ENCODE measurements around the gene ADAM10.

ADAM10 gene

GRCh38 chr15:58742022-58742813 lies 7.3 kb downstream of the ADAM10 start:
- Mint-ChIP-seq H3K27me3 (ENCODE audit: low read depth) (no peaks in the 10 kb centered on the region), H3K36me3 (ENCODE audit: low read depth) (peaks cover 15% of the 10 kb centered on the region), H3K4me3 (no peak overlapping the region), H3K4me1 (ENCODE audit: low read depth) (peaks cover 51% of the 10 kb centered on the region), H3K27ac (no peak overlapping the region), H3K9me3 (no peaks in the 10 kb centered on the region)

- Mint-ChIP-seq H3K9me3 (no peaks in the 10 kb centered on the region), H3K27ac (no peak overlapping the region), H3K4me1 (ENCODE audit: low read depth) (peaks cover 50% of the 10 kb centered on the region), H3K36me3 (ENCODE audit: low read depth) (peaks cover 14% of the 10 kb centered on the region), H3K27me3 (ENCODE audit: low read depth) (no peaks in the 10 kb centered on the region), H3K4me3 (no peak overlapping the region)
These were observed 8.5 kb downstream of the ADAM10 start for GRCh38 chr15:58741032-58741431.

GRCh38 chr15:58740436-58740835 lies 9.1 kb downstream of the ADAM10 start:
- peaks cover 50% of the 10 kb centered on the region for H3K4me1 Mint-ChIP-seq (ENCODE audit: low read depth)
- no peaks in the 10 kb centered on the region for H3K9me3 Mint-ChIP-seq
- peaks cover 12% of the 10 kb centered on the region for H3K36me3 Mint-ChIP-seq (ENCODE audit: low read depth)
- H3K27me3 Mint-ChIP-seq (ENCODE audit: low read depth), result no peaks in the 10 kb centered on the region
- H3K27ac Mint-ChIP-seq, result no peak overlapping the region
- H3K4me3 Mint-ChIP-seq, result no peak overlapping the region

- Mint-ChIP-seq H3K27ac (no peak overlapping the region), H3K27me3 (ENCODE audit: low read depth) (no peaks in the 10 kb centered on the region), H3K36me3 (ENCODE audit: low read depth) (peaks cover 4% of the 10 kb centered on the region), H3K4me1 (ENCODE audit: low read depth) (peaks cover 45% of the 10 kb centered on the region), H3K9me3 (no peaks in the 10 kb centered on the region), H3K4me3 (no peak overlapping the region)
These were observed 11.3 kb downstream of the ADAM10 start for GRCh38 chr15:58738046-58738707.

GRCh38 chr15:58737298-58737697 lies 12.2 kb downstream of the ADAM10 start:
- H3K9me3 Mint-ChIP-seq, result no peaks in the 10 kb centered on the region
- no peak overlapping the region for H3K27ac Mint-ChIP-seq
- H3K4me1 Mint-ChIP-seq (ENCODE audit: low read depth), result peaks cover 45% of the 10 kb centered on the region
- no peak overlapping the region for H3K4me3 Mint-ChIP-seq
- H3K27me3 Mint-ChIP-seq (ENCODE audit: low read depth), result no peaks in the 10 kb centered on the region
- peaks cover 7% of the 10 kb centered on the region for H3K36me3 Mint-ChIP-seq (ENCODE audit: low read depth)

- Mint-ChIP-seq H3K36me3 (ENCODE audit: low read depth) (peaks cover 14% of the 10 kb centered on the region), H3K9me3 (no peaks in the 10 kb centered on the region), H3K27me3 (ENCODE audit: low read depth) (no peaks in the 10 kb centered on the region), H3K27ac (no peak overlapping the region), H3K4me3 (no peak overlapping the region), H3K4me1 (ENCODE audit: low read depth) (peaks cover 44% of the 10 kb centered on the region)
These were observed 13.4 kb downstream of the ADAM10 start for GRCh38 chr15:58736018-58736643.

GRCh38 chr15:58734859-58735258 lies 14.6 kb downstream of the ADAM10 start:
- Mint-ChIP-seq H3K27ac (no peak overlapping the region), H3K27me3 (ENCODE audit: low read depth) (no peaks in the 10 kb centered on the region), H3K36me3 (ENCODE audit: low read depth) (peaks cover 14% of the 10 kb centered on the region), H3K9me3 (no peaks in the 10 kb centered on the region), H3K4me3 (no peak overlapping the region), H3K4me1 (ENCODE audit: low read depth) (peaks cover 47% of the 10 kb centered on the region)

- Mint-ChIP-seq H3K4me3 (no peak overlapping the region), H3K9me3 (no peaks in the 10 kb centered on the region), H3K27me3 (ENCODE audit: low read depth) (no peaks in the 10 kb centered on the region), H3K36me3 (ENCODE audit: low read depth) (peaks cover 16% of the 10 kb centered on the region), H3K27ac (no peak overlapping the region), H3K4me1 (ENCODE audit: low read depth) (peaks cover 37% of the 10 kb centered on the region)
These were observed 16.7 kb downstream of the ADAM10 start for GRCh38 chr15:58732625-58733363.

- no peaks in the 10 kb centered on the region for H3K27me3 Mint-ChIP-seq (ENCODE audit: low read depth)
- H3K36me3 Mint-ChIP-seq (ENCODE audit: low read depth), result peaks cover 16% of the 10 kb centered on the region
- H3K4me1 Mint-ChIP-seq (ENCODE audit: low read depth), result peaks cover 34% of the 10 kb centered on the region
- H3K27ac Mint-ChIP-seq, result no peak overlapping the region
- no peak overlapping the region for H3K4me3 Mint-ChIP-seq
- no peaks in the 10 kb centered on the region for H3K9me3 Mint-ChIP-seq
These were observed 17.6 kb downstream of the ADAM10 start for GRCh38 chr15:58731756-58732535.

GRCh38 chr15:58726867-58727266 lies 22.6 kb downstream of the ADAM10 start:
- Mint-ChIP-seq H3K27me3 (ENCODE audit: low read depth) (no peaks in the 10 kb centered on the region), H3K9me3 (no peaks in the 10 kb centered on the region), H3K4me3 (no peak overlapping the region), H3K27ac (no peak overlapping the region), H3K4me1 (ENCODE audit: low read depth) (peaks cover 27% of the 10 kb centered on the region), H3K36me3 (ENCODE audit: low read depth) (peaks cover 14% of the 10 kb centered on the region)

GRCh38 chr15:58724466-58724865 lies 25.0 kb downstream of the ADAM10 start:
- Mint-ChIP-seq H3K36me3 (ENCODE audit: low read depth) (peaks cover 16% of the 10 kb centered on the region), H3K4me3 (no peak overlapping the region), H3K27ac (no peak overlapping the region), H3K9me3 (no peaks in the 10 kb centered on the region), H3K27me3 (ENCODE audit: low read depth) (no peaks in the 10 kb centered on the region), H3K4me1 (ENCODE audit: low read depth) (peaks cover 30% of the 10 kb centered on the region)

- Mint-ChIP-seq H3K4me3 (no peak overlapping the region), H3K36me3 (ENCODE audit: low read depth) (peaks cover 19% of the 10 kb centered on the region), H3K4me1 (ENCODE audit: low read depth) (peaks cover 15% of the 10 kb centered on the region), H3K9me3 (no peaks in the 10 kb centered on the region), H3K27me3 (ENCODE audit: low read depth) (no peaks in the 10 kb centered on the region), H3K27ac (no peak overlapping the region)
These were observed 32.1 kb downstream of the ADAM10 start for GRCh38 chr15:58717357-58717756.

GRCh38 chr15:58716027-58716426 lies 33.5 kb downstream of the ADAM10 start:
- Mint-ChIP-seq H3K4me3 (no peak overlapping the region), H3K9me3 (no peaks in the 10 kb centered on the region), H3K36me3 (ENCODE audit: low read depth) (peaks cover 20% of the 10 kb centered on the region), H3K27me3 (ENCODE audit: low read depth) (no peaks in the 10 kb centered on the region), H3K4me1 (ENCODE audit: low read depth) (peaks cover 13% of the 10 kb centered on the region), H3K27ac (no peak overlapping the region)

Data from T-helper 1 cell treated with Interleukin-12 subunit alpha and Interleukin-12 subunit beta and Interleukin-4 antibody, amounts not matched to agents 30 μg/mL and 1 μg/mL, for 36 hours (primary cell).